DOHH2 (cell line): ENCODE results near the gene COL19A1.

Experiments
- H3F3A ChIP-seq: fragments of 200-600 bp; sonication (generic), shearing (Covaris generic); 2 replicates; pipeline ENCODE4 v1.6.0; 2016; ENCODE audit warnings: antibody characterized with exemption, mild to moderate bottlenecking; ENCODE audit not compliant: control insufficient read depth, insufficient read depth
- H3K27ac ChIP-seq: fragments of 200-600 bp; sonication (generic); 2 replicates; pipeline ENCODE4 v1.5.1; 2014; ENCODE audit warnings: low read depth, mild to moderate bottlenecking, low read length, moderate library complexity
- H3K27me3 ChIP-seq: fragments of 200-600 bp; sonication (generic); 2 replicates; pipeline ENCODE4 v1.6.1; 2014; ENCODE audit warnings: mild to moderate bottlenecking, low read length, mixed read lengths; ENCODE audit not compliant: control insufficient read depth
- H3K36me3 ChIP-seq: fragments of 200-600 bp; sonication (generic); 2 replicates; pipeline ENCODE4 v1.6.1; 2014; ENCODE audit warnings: mild to moderate bottlenecking, low read length, moderate library complexity, mixed read lengths; ENCODE audit not compliant: control insufficient read depth
- H3K4me1 ChIP-seq: fragments of 200-600 bp; sonication (generic); 2 replicates; pipeline ENCODE4 v1.6.1; 2014; ENCODE audit warnings: mild to moderate bottlenecking, low read length, mixed read lengths; ENCODE audit not compliant: control insufficient read depth
- H3K4me2 ChIP-seq: fragments of 200-600 bp; sonication (generic); 2 replicates; pipeline ENCODE4 v1.6.0; 2014; ENCODE audit warnings: mild to moderate bottlenecking, low read length, moderate library complexity
- H3K4me3 ChIP-seq: fragments of 200-600 bp; sonication (generic); 2 replicates; pipeline ENCODE4 v1.5.1; 2014; ENCODE audit warnings: mild to moderate bottlenecking, low read length, mixed read lengths
- H3K79me2 ChIP-seq: fragments of 200-600 bp; sonication (generic); 2 replicates; pipeline ENCODE4 v1.6.1; 2014; ENCODE audit warnings: mild to moderate bottlenecking, low read length, mixed read lengths; ENCODE audit not compliant: control insufficient read depth
- H3K9me2 ChIP-seq: fragments of 200-600 bp; sonication (generic); replicated peaks from 2 replicates; pipeline ENCODE4 v1.6.1; 2014; ENCODE audit warnings: mild to moderate bottlenecking, low read length, mixed read lengths; ENCODE audit not compliant: control insufficient read depth
- H3K9me3 ChIP-seq: fragments of 200-600 bp; sonication (generic); 2 replicates; pipeline ENCODE4 v1.6.1; 2014; ENCODE audit warnings: antibody characterized with exemption, low read length, mixed read lengths; ENCODE audit not compliant: control insufficient read depth, insufficient read depth
- H4K20me1 ChIP-seq: fragments of 200-600 bp; sonication (generic); 2 replicates; pipeline ENCODE4 v1.6.0; 2014; ENCODE audit warnings: low read depth, mild to moderate bottlenecking, antibody characterized with exemption, low read length, moderate library complexity; ENCODE audit not compliant: control insufficient read depth, insufficient read depth
- CTCF ChIP-seq: fragments of 200-600 bp; sonication (generic); IDR thresholded peaks from one replicate; pipeline ENCODE4 v1.5.1; 2014; ENCODE audit warnings: antibody characterized with exemption, mild to moderate bottlenecking, low read depth, low read length; ENCODE audit not compliant: poor library complexity, severe bottlenecking
- EZH2phosphoT487 ChIP-seq: fragments of 200-600 bp; sonication (generic); IDR thresholded peaks from 2 replicates; pipeline ENCODE4 v1.6.1; 2017; ENCODE audit warnings: borderline replicate concordance, mild to moderate bottlenecking, antibody characterized with exemption, low read length, moderate library complexity, mixed read lengths

COL19A1 gene

GRCh38 chr6:69825904-69826303, 40.5 kb upstream of the COL19A1 start:
- no peaks in the 10 kb centered on the region for H3F3A ChIP-seq
- no peaks in the 10 kb centered on the region for H3K36me3 ChIP-seq
- H4K20me1 ChIP-seq = no peaks in the 10 kb centered on the region
- H3K27ac ChIP-seq = no peak overlapping the region
- H3K79me2 ChIP-seq = no peaks in the 10 kb centered on the region
- H3K4me2 ChIP-seq = no peak overlapping the region
- H3K4me1 ChIP-seq = no peaks in the 10 kb centered on the region
- H3K9me3 ChIP-seq = no peaks in the 10 kb centered on the region
- H3K27me3 ChIP-seq = no peaks in the 10 kb centered on the region
- TF ChIP-seq EZH2phosphoT487 (no peak), CTCF (no peak)
- no peaks in the 10 kb centered on the region for H3K9me2 ChIP-seq
- no peak overlapping the region for H3K4me3 ChIP-seq

- Histone ChIP-seq H3K4me3 (no peak overlapping the region), H4K20me1 (no peaks in the 10 kb centered on the region), H3K9me2 (no peaks in the 10 kb centered on the region), H3K9me3 (no peaks in the 10 kb centered on the region), H3K27me3 (no peaks in the 10 kb centered on the region), H3F3A (no peaks in the 10 kb centered on the region), H3K79me2 (no peaks in the 10 kb centered on the region), H3K27ac (no peak overlapping the region), H3K4me1 (no peaks in the 10 kb centered on the region), H3K36me3 (no peaks in the 10 kb centered on the region), H3K4me2 (no peak overlapping the region)
- TF ChIP-seq CTCF = no peak
- TF ChIP-seq EZH2phosphoT487 = no peak
These were observed 39.0 kb upstream of the COL19A1 start for GRCh38 chr6:69827276-69827893.

- Histone ChIP-seq H4K20me1 (no peaks in the 10 kb centered on the region), H3K4me3 (no peak overlapping the region), H3K9me2 (no peaks in the 10 kb centered on the region), H3K27me3 (no peaks in the 10 kb centered on the region), H3K36me3 (no peaks in the 10 kb centered on the region), H3F3A (no peaks in the 10 kb centered on the region), H3K4me2 (no peak overlapping the region), H3K79me2 (no peaks in the 10 kb centered on the region), H3K27ac (no peak overlapping the region), H3K4me1 (peaks cover 4% of the 10 kb centered on the region; the same call in 1 of the 2 replicates), H3K9me3 (no peaks in the 10 kb centered on the region)
- no peak for TF ChIP-seq EZH2phosphoT487
- no peak for TF ChIP-seq CTCF
These were observed 33.8 kb upstream of the COL19A1 start for GRCh38 chr6:69832558-69832957.
